Activated CD4-positive, alpha-beta T cell treated with anti-CD3 and anti-CD28 coated beads, Interleukin-2, amount 10 ng/mL, durations not matched to agents 7 days and 5 days (primary cell): Measurements from ENCODE around the gene GRAMD1B. TPM values are rescaled to one million over a fixed set of nuclear protein-coding genes. Genes with fewer than 3 reads are reported as not detected.

Experiments used
- CTCF ChIA-PET: fragments of 350-600 bp; sonication (Branson Sonifier 250); formaldehyde crosslinking; loops from one replicate; lab custom pipeline; 2021; ENCODE audit warnings: antibody characterized with exemption; lab: Charles Lee
- POLR2A ChIA-PET: fragments of 350-600 bp; sonication (Branson Sonifier 250); formaldehyde crosslinking; loops from one replicate; lab custom pipeline; 2021; ENCODE audit warnings: antibody characterized with exemption; lab: Charles Lee
- DNase-seq: peaks from one replicate; pipeline ENCODE4 v3.0.0-alpha.2; 2020
- H3K27ac Mint-ChIP-seq: one replicate; pipeline ENCODE4 v1.8.0; 2021; ENCODE audit warnings: mild to moderate bottlenecking, moderate library complexity, mixed read lengths
- H3K27me3 Mint-ChIP-seq: one replicate; pipeline ENCODE4 v1.8.0; 2021; ENCODE audit warnings: mixed read lengths
- H3K36me3 Mint-ChIP-seq: one replicate; pipeline ENCODE4 v1.8.0; 2021; ENCODE audit warnings: low read depth, mixed read lengths
- H3K4me1 Mint-ChIP-seq: one replicate; pipeline ENCODE4 v1.8.0; 2021; ENCODE audit warnings: mixed read lengths
- H3K4me3 Mint-ChIP-seq: one replicate; pipeline ENCODE4 v1.8.0; 2021; ENCODE audit warnings: mild to moderate bottlenecking, moderate library complexity, mixed read lengths
- H3K9me3 Mint-ChIP-seq: one replicate; pipeline ENCODE4 v1.8.0; 2021; ENCODE audit warnings: mixed read lengths
- total RNA-seq, 2 experiments: library from RNA; stranded (reverse); gene quantifications; one replicate each; pipeline ENCODE4 v1.2.3, GENCODE V29; 2021

The GRAMD1B gene
- total RNA-seq, 2 experiments from 2014 or later: 35.3 to 36.3 TPM

- ChIA-PET POLR2A (no interaction called here), CTCF (interaction anchor here (0.6 to 3.7 kb wide), 7 partner anchors 10 to 62 kb away, joined by 3 to 22 read pairs (median 3); no protein-coding TSS in a partner anchor)
- H3K9me3 Mint-ChIP-seq: no peaks in the 10 kb centered on the region
- no peak for DNase-seq
- no peaks in the 10 kb centered on the region for H3K36me3 Mint-ChIP-seq
- H3K27ac Mint-ChIP-seq: no peak overlapping the region
- no peaks in the 10 kb centered on the region for H3K27me3 Mint-ChIP-seq
- H3K4me3 Mint-ChIP-seq: no peak overlapping the region
- H3K4me1 Mint-ChIP-seq: peaks cover 9% of the 10 kb centered on the region
These were observed 13.5 kb upstream of the GRAMD1B start for GRCh38 chr11:123416566-123416965.

- no peaks in the 10 kb centered on the region for H3K9me3 Mint-ChIP-seq
- peaks cover 4% of the 10 kb centered on the region for H3K27me3 Mint-ChIP-seq
- ChIA-PET CTCF (interaction anchor here (0.8 to 3.7 kb wide), 2 partner anchors 10 to 11 kb away, joined by 3 to 22 read pairs; no protein-coding TSS in a partner anchor), POLR2A (no interaction called here)
- no peak overlapping the region for H3K4me3 Mint-ChIP-seq
- H3K27ac Mint-ChIP-seq: no peak overlapping the region
- H3K36me3 Mint-ChIP-seq: peaks cover 4% of the 10 kb centered on the region
- peaks cover 12% of the 10 kb centered on the region for H3K4me1 Mint-ChIP-seq
- DNase-seq: no peak
These were observed 11.5 kb upstream of the GRAMD1B start for GRCh38 chr11:123418351-123419114.

- no peaks in the 10 kb centered on the region for H3K9me3 Mint-ChIP-seq
- H3K4me1 Mint-ChIP-seq: peaks cover 12% of the 10 kb centered on the region
- peaks cover 5% of the 10 kb centered on the region for H3K36me3 Mint-ChIP-seq
- CTCF ChIA-PET: no interaction called here
- H3K27me3 Mint-ChIP-seq: peaks cover 8% of the 10 kb centered on the region
- DNase-seq: no peak
- no peak overlapping the region for H3K27ac Mint-ChIP-seq
- POLR2A ChIA-PET: no interaction called here
- no peak overlapping the region for H3K4me3 Mint-ChIP-seq
These were observed 10.2 kb upstream of the GRAMD1B start for GRCh38 chr11:123419731-123420452.

- no peaks in the 10 kb centered on the region for H3K9me3 Mint-ChIP-seq
- H3K4me1 Mint-ChIP-seq: peaks cover 12% of the 10 kb centered on the region
- no peak overlapping the region for H3K27ac Mint-ChIP-seq
- DNase-seq: no peak
- H3K27me3 Mint-ChIP-seq: peaks cover 8% of the 10 kb centered on the region
- peaks cover 5% of the 10 kb centered on the region for H3K36me3 Mint-ChIP-seq
- H3K4me3 Mint-ChIP-seq: no peak overlapping the region
- ChIA-PET CTCF (interaction anchor here (0.5 to 1.0 kb wide), 2 partner anchors 14 to 174 kb away, joined by 3 read pairs; no protein-coding TSS in a partner anchor), POLR2A (no interaction called here)
These were observed 8.5 kb upstream of the GRAMD1B start for GRCh38 chr11:123421589-123421988.

- POLR2A ChIA-PET: no interaction called here
- CTCF ChIA-PET: interaction anchor here (1.0 to 1.6 kb wide), 3 partner anchors 9 to 18 kb away, joined by 3 to 4 read pairs (median 3); no protein-coding TSS in a partner anchor
- no peaks in the 10 kb centered on the region for H3K9me3 Mint-ChIP-seq
These were observed 4.7 kb upstream of the GRAMD1B start for GRCh38 chr11:123425367-123425766.

GRCh38 chr11:123426789-123427188 is 3.3 kb upstream of the GRAMD1B start:
- DNase-seq: no peak
- Mint-ChIP-seq H3K4me3 (no peak overlapping the region), H3K36me3 (peaks cover 14% of the 10 kb centered on the region), H3K4me1 (peaks cover 24% of the 10 kb centered on the region), H3K9me3 (no peaks in the 10 kb centered on the region), H3K27me3 (peaks cover 8% of the 10 kb centered on the region), H3K27ac (no peak overlapping the region)
- POLR2A ChIA-PET: no interaction called here
- CTCF ChIA-PET: interaction anchor here (0.9 to 1.8 kb wide), 7 partner anchors 11 to 153 kb away, joined by 3 to 4 read pairs (median 3); no protein-coding TSS in a partner anchor

More at GRCh38 chr11:123425367-123425766, 4.7 kb upstream of the GRAMD1B start:
- peaks cover 14% of the 10 kb centered on the region for H3K36me3 Mint-ChIP-seq
- no peak for DNase-seq
- H3K4me1 Mint-ChIP-seq: peaks cover 25% of the 10 kb centered on the region
- peaks cover 8% of the 10 kb centered on the region for H3K27me3 Mint-ChIP-seq
- no peak overlapping the region for H3K4me3 Mint-ChIP-seq
- H3K27ac Mint-ChIP-seq: no peak overlapping the region

GRCh38 chr11:123427405-123427804 is 2.7 kb upstream of the GRAMD1B start:
- H3K27me3 Mint-ChIP-seq: peaks cover 8% of the 10 kb centered on the region
- H3K9me3 Mint-ChIP-seq: no peaks in the 10 kb centered on the region
- ChIA-PET CTCF (interaction anchor here (0.9 to 1.8 kb wide), 7 partner anchors 10 to 153 kb away, joined by 3 to 4 read pairs (median 3); no protein-coding TSS in a partner anchor), POLR2A (no interaction called here)
- peaks cover 16% of the 10 kb centered on the region for H3K36me3 Mint-ChIP-seq
- no peak overlapping the region for H3K4me3 Mint-ChIP-seq
- no peak overlapping the region for H3K27ac Mint-ChIP-seq
- peaks cover 29% of the 10 kb centered on the region for H3K4me1 Mint-ChIP-seq
- DNase-seq: no peak

- peaks cover 33% of the 10 kb centered on the region for H3K4me1 Mint-ChIP-seq
- H3K36me3 Mint-ChIP-seq: peaks cover 21% of the 10 kb centered on the region
- DNase-seq: no peak
- ChIA-PET POLR2A (no interaction called here), CTCF (interaction anchor here (0.6 to 1.7 kb wide), 5 partner anchors 10 to 94 kb away, joined by 3 to 4 read pairs (median 3); no protein-coding TSS in a partner anchor)
- H3K4me3 Mint-ChIP-seq: no peak overlapping the region
- H3K27ac Mint-ChIP-seq: no peak overlapping the region
- H3K27me3 Mint-ChIP-seq: peaks cover 7% of the 10 kb centered on the region
- H3K9me3 Mint-ChIP-seq: no peaks in the 10 kb centered on the region
These were observed 1.9 kb upstream of the GRAMD1B start for GRCh38 chr11:123428116-123428715.

GRCh38 chr11:123429336-123429735 is 733 bp upstream of the GRAMD1B start:
- no peaks in the 10 kb centered on the region for H3K9me3 Mint-ChIP-seq

GRCh38 chr11:123430721-123431497 is 840 bp downstream of the GRAMD1B start:
- Mint-ChIP-seq H3K27ac (peak overlapping the region; percentile 93), H3K9me3 (no peaks in the 10 kb centered on the region), H3K4me3 (peak overlapping the region; percentile 93), H3K27me3 (no peaks in the 10 kb centered on the region), H3K4me1 (peaks cover 54% of the 10 kb centered on the region), H3K36me3 (peaks cover 34% of the 10 kb centered on the region)
- peak; percentile 83 for DNase-seq
- POLR2A ChIA-PET: no interaction called here
- CTCF ChIA-PET: interaction anchor here (0.7 to 5.5 kb wide), 8 partner anchors 9 to 48 kb away, joined by 3 to 38 read pairs (median 4); no protein-coding TSS in a partner anchor

More at GRCh38 chr11:123429336-123429735, 733 bp upstream of the GRAMD1B start:
- ChIA-PET POLR2A (interaction anchor here (0.5 kb wide), 1 partner anchor 47 kb away, joined by 3 read pairs; no protein-coding TSS in a partner anchor), CTCF (interaction anchor here (1.0 kb wide), 1 partner anchor 22 kb away, joined by 4 read pairs; no protein-coding TSS in a partner anchor)
- peak overlapping the region; percentile 93 for H3K4me3 Mint-ChIP-seq
- H3K36me3 Mint-ChIP-seq: peaks cover 24% of the 10 kb centered on the region
- peak overlapping the region; percentile 95 for H3K27ac Mint-ChIP-seq
- peaks cover 44% of the 10 kb centered on the region for H3K4me1 Mint-ChIP-seq
- H3K27me3 Mint-ChIP-seq: peaks cover 1% of the 10 kb centered on the region
- no peak for DNase-seq

- Mint-ChIP-seq H3K4me1 (peaks cover 60% of the 10 kb centered on the region), H3K9me3 (peaks cover 4% of the 10 kb centered on the region), H3K27ac (peak overlapping the region; percentile 93), H3K27me3 (no peaks in the 10 kb centered on the region), H3K36me3 (peaks cover 41% of the 10 kb centered on the region), H3K4me3 (peak overlapping the region; percentile 93)
- ChIA-PET POLR2A (no interaction called here), CTCF (interaction anchor here (0.7 to 5.5 kb wide), 11 partner anchors 8 to 47 kb away, joined by 3 to 38 read pairs (median 6); no protein-coding TSS in a partner anchor)
- no peak for DNase-seq
These were observed 1.6 kb downstream of the GRAMD1B start for GRCh38 chr11:123431619-123432018.
